ENCODE results near the gene RBPJ. TPM values are rescaled to one million over a fixed set of nuclear protein-coding genes. Genes with fewer than 3 reads are reported as not detected.

RBPJ gene
- total RNA-seq, 1 donor from 2014 or later = 120 TPM

DNA sequence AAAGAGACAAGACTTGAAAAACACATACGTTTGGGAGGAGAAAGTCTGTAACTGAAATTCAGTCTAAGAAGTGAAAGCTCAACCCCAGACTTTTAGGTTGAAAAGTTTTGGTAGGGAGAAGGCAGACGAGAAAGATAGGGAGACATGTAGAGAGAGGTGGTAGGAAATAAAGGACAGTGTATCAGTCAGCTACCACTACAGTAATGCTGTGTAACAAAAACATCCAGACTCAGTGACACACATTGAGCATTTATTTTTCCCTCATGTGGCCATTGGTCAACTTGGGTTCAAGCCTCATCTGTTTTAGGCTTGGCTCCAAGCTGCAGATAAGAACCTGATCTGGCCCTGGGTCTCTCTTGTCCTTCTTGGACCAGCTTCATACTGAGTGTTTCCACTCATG is 142.6 kb downstream of the RBPJ start:
- Mint-ChIP-seq H3K36me3 (peaks cover 3% of the 10 kb centered on the region), H3K27ac (no peak overlapping the region), H3K4me1 (peaks cover 3% of the 10 kb centered on the region), H3K9me3 (peaks cover 3% of the 10 kb centered on the region), H3K4me3 (no peak overlapping the region), H3K27me3 (ENCODE audit: insufficient read depth, low read depth) (peaks cover 5% of the 10 kb centered on the region)
- Histone ChIP-seq H2AFZ (replicated peaks) (no peak overlapping the region), H3F3A (ENCODE audit: low read depth) (no peaks in the 10 kb centered on the region), H4K20me1 (ENCODE audit: low read depth) (no peaks in the 10 kb centered on the region), H3K4me3 (no peak overlapping the region), H3K9ac (no peak overlapping the region), H3K27ac (no peak overlapping the region), H3K36me3 (no peaks in the 10 kb centered on the region), H3K4me1 (no peaks in the 10 kb centered on the region), H3K4me2 (no peak overlapping the region), H3K9me3 (ENCODE audit: low read depth) (no peaks in the 10 kb centered on the region), H3K79me2 (ENCODE audit: low read depth) (no peaks in the 10 kb centered on the region), H3K27me3 (no peaks in the 10 kb centered on the region)
- TF ChIP-seq EZH2phosphoT487 (IDR thresholded peaks at IDR 0.05) = no peak
- no peak for TF ChIP-seq EZH2 (IDR thresholded peaks at IDR 0.05)
- TF ChIP-seq, protein P1, sequence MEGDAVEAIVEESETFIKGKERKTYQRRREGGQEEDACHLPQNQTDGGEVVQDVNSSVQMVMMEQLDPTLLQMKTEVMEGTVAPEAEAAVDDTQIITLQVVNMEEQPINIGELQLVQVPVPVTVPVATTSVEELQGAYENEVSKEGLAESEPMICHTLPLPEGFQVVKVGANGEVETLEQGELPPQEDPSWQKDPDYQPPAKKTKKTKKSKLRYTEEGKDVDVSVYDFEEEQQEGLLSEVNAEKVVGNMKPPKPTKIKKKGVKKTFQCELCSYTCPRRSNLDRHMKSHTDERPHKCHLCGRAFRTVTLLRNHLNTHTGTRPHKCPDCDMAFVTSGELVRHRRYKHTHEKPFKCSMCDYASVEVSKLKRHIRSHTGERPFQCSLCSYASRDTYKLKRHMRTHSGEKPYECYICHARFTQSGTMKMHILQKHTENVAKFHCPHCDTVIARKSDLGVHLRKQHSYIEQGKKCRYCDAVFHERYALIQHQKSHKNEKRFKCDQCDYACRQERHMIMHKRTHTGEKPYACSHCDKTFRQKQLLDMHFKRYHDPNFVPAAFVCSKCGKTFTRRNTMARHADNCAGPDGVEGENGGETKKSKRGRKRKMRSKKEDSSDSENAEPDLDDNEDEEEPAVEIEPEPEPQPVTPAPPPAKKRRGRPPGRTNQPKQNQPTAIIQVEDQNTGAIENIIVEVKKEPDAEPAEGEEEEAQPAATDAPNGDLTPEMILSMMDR (IDR thresholded peaks at IDR 0.05) = no peak
- DNase-seq (ENCODE audit: low spot score) = no peak

DNA sequence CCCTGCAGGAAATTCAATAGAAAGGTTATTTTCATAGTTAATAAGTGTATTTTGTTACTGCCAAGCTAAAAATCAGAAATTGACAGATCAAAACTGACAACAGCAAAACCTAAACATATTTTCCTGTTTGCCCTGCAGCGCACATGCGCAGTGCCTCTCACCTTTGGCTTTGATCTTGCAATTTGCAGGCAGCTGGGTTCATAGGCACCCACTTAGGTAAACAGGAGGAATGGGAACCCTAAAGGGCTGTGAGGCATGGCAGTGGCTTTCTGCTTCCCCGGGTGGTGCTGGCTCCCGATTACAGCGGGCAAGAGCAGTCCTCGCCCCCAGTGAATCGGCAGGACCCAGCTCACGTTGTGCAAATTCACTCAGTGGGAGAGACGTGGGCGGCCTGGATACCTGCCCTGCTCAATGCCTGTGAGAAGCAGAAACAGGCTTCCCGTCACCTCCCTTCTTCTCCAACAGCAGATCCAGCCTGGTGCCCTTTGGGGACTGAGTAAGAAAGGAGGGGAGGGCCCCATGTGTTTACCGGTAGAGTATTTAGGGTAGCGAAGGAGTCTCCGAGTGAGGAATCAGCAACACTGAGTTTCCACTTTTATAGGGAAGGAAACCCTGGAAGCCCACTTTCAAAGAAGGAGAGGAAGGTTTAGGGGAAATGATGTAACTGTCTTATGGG is 143.7 kb downstream of the RBPJ start:
- H3K27me3 Mint-ChIP-seq (ENCODE audit: insufficient read depth, low read depth) = peaks cover 3% of the 10 kb centered on the region
- no peaks in the 10 kb centered on the region for H4K20me1 ChIP-seq (ENCODE audit: low read depth)
- TF ChIP-seq EZH2 (IDR thresholded peaks at IDR 0.05) (no peak), EZH2phosphoT487 (IDR thresholded peaks at IDR 0.05) (no peak)
- TF ChIP-seq, protein P1 (IDR thresholded peaks at IDR 0.05) = no peak

DNA sequence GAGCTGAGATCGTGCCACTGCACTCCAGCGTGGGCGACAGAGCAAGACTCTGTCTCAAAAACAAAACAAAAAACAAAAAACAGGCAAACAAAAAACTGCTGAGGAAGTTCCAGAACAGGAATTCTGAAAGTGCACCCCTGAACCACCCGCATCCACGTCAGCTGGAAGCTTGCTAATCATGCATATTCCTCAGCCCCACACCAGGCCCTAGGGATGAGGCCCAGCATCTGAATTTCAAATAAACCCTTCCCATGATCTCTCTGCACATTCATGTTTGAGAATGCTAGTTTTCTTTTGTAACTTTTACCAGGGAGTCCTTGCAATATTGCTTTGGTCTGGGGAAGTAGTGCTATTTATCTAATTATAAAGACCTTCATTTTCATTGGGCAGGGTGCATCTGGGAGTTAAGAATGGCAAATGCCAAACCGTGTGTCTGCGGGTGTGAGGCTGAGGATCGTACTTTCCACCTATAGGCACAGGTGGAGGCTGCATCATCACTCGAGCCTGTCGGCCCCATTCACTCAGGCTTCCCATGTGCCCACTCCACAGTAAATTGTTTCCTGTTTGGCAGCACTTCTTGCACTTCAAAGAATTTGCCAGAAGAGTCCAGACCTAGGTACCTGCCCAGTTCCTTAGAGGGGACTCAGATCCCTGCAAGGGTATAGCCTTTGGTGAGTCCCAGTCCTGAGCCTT is 145.9 kb downstream of the RBPJ start:
- H3K27ac ChIP-seq = no peak overlapping the region
- H4K20me1 ChIP-seq (ENCODE audit: low read depth) = no peaks in the 10 kb centered on the region
- H3K79me2 ChIP-seq (ENCODE audit: low read depth) = no peaks in the 10 kb centered on the region
- H3K27me3 ChIP-seq = no peaks in the 10 kb centered on the region
- H3K9me3 ChIP-seq (ENCODE audit: low read depth) = no peaks in the 10 kb centered on the region
- no peaks in the 10 kb centered on the region for H3K4me1 ChIP-seq
- Mint-ChIP-seq H3K4me3 (no peak overlapping the region), H3K36me3 (peaks cover 3% of the 10 kb centered on the region), H3K27ac (no peak overlapping the region), H3K4me1 (no peaks in the 10 kb centered on the region), H3K9me3 (peaks cover 3% of the 10 kb centered on the region), H3K27me3 (ENCODE audit: insufficient read depth, low read depth) (peaks cover 3% of the 10 kb centered on the region)
- no peak overlapping the region for H3K4me2 ChIP-seq
- no peak for DNase-seq (ENCODE audit: low spot score)
- H3K36me3 ChIP-seq = no peaks in the 10 kb centered on the region
- H2AFZ ChIP-seq (replicated peaks) = no peak overlapping the region
- TF ChIP-seq EZH2 (IDR thresholded peaks at IDR 0.05) = no peak
- TF ChIP-seq EZH2phosphoT487 (IDR thresholded peaks at IDR 0.05) = no peak
- TF ChIP-seq, protein P1 (IDR thresholded peaks at IDR 0.05) = no peak
- no peak overlapping the region for H3K4me3 ChIP-seq
- no peak overlapping the region for H3K9ac ChIP-seq
- no peaks in the 10 kb centered on the region for H3F3A ChIP-seq (ENCODE audit: low read depth)

More for the DNA sequence above, 143.7 kb downstream of the RBPJ start:
- Histone ChIP-seq H3K27ac (no peak overlapping the region), H3K27me3 (no peaks in the 10 kb centered on the region), H3F3A (ENCODE audit: low read depth) (no peaks in the 10 kb centered on the region), H3K4me2 (no peak overlapping the region), H3K9ac (no peak overlapping the region), H3K4me3 (no peak overlapping the region), H3K4me1 (no peaks in the 10 kb centered on the region), H3K9me3 (ENCODE audit: low read depth) (no peaks in the 10 kb centered on the region), H3K36me3 (no peaks in the 10 kb centered on the region), H2AFZ (replicated peaks) (no peak overlapping the region), H3K79me2 (ENCODE audit: low read depth) (no peaks in the 10 kb centered on the region)
- peaks cover 3% of the 10 kb centered on the region for H3K9me3 Mint-ChIP-seq
- DNase-seq (ENCODE audit: low spot score) = no peak
- no peak overlapping the region for H3K4me3 Mint-ChIP-seq
- H3K36me3 Mint-ChIP-seq = peaks cover 3% of the 10 kb centered on the region
- H3K27ac Mint-ChIP-seq = no peak overlapping the region
- no peaks in the 10 kb centered on the region for H3K4me1 Mint-ChIP-seq
